Dedifferentiated amniotic fluid mesenchymal stem cell (primary cell): ENCODE results near the gene SETDB1.

ENCODE experiments used
- DNase-seq: peaks from one replicate; pipeline ENCODE4 v3.0.0-alpha.2; 2016; ENCODE audit errors: extremely low spot score

Gene SETDB1

DNA sequence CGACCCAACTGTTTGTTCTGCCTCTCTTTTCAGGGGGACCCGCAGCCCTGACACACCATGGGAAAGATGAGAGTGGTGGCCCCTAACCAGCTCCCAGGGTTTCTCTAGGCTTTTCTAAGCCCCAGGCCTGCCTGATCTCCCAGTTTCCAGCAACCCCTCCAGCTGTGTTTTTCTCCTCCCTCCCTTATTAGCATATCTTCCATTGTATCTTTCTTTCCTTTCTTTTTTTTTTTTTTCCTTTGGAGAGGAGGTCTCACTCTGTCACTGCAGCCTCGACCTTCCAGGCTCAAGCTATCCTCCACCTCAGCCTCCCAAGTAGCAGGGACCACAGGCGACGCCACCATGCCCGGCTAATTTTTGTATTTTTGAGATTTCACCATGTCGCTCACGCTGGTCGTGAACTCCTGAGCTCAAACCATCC is 50.2 kb downstream of the SETDB1 start:
- DNase-seq = no peak

DNA sequence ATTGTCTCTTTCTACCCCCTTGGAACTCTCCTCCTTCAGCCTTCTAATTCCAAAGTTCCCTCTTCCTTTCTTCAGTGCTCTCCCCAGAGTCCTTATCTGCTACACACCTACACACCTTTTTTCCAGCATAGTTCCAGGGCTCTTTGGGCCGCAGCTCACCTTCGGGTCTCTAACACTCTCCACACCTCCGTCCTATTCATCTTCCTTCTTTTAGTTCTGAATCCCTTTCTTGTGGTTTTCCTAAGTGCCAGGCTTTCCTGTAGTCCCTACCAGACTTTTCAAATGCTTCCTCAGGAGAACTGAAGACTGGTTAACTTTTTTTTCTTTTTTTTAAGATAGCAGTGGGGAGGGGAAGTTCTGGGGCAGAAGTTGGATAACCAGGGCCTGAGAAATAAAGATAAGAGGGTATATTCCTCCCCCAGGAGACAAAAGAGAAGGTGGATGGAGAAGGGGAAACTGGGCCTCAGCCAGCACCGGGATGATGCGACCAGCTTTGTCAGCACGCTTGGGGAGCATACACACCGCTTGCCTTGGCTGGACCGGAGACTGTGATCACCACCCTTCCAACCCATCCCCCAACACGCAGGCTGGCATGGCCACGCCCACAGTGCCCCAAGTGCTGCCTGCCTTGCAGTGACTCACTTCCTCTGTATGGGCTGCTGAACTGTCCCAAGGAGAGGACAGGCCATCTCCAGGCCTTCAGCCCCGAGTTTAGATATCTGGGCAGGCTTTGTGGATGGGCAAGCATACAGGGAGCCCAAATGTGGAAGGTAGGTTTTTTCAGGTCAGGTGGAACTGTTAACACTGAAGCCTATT is 50.9 kb downstream of the SETDB1 start:
- peak; percentile 49 for DNase-seq

DNA sequence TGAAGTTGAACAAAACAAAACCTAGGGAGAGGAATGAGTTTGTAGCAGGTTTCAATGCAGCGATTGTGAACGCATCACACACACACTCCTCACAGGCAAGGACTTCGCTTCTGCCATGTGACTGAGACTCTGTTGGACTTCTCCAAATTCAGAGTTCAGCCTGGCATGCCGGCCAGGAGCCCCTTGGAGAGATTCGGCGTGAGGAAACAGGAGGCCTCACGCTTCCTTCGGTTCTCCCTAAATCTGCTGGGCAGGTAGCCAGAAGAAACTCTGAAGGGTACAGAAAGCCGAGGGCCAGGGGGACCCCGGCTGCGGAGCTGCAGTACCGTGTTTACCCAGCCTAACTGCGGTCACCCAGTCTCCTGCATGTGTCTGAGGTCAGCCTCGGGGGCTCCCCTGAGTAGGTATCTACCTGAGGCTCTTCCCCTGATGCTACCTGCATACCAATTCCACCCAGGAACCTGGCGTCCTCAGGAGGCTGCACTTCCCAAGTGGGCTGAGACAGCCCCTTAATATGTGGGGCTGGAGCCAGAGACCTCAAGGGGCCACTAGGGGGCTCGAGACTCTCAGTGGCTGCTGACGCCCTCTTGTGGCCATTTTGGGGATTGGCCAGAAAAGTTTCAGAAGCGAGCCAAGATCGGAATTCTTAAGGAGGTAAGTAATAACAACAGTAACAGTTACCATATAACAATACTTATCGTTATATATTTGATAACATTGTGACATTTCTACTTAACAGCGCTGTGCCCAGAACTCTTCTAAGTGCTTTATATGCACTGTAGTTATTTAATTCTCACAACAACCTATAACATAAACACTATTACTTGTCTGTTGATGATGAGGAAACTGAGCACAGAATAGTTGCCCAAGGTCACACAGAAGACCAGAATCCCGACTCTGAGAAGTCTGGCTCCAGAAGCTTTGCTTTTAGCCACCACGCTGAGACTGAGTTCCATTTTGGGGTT is 53.2 kb downstream of the SETDB1 start:
- peak; percentile 92 for DNase-seq

DNA sequence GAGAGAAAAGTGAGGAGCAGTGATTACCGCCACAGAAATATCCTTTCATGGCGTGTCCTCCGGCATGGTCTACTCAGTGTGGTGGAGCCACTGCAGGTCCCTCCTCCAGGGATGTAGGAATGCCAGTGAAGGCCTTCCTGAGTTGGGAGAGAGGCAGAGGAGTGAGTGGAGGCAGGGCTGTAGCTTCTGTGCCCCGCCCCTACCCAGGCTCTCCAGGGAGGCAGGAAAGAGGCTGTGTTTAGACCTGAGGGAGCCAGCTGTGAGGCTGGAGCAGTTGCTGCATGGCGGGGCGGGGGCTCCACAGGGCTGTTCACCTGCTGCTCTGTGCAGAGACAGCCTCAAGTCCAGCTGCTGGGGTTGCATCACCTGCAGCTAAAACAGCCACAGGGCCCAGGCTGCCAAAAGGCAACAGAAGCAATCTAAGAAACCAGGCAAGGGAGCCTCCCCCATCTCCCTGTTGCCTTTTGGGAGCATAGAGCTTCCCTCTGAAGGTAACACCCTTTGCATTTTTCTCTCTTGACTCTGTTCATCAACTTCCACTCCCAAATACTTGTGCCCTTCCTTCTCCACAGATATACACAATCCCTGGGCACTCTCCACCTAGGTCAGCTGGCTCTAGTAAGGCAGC is 55.1 kb downstream of the SETDB1 start:
- DNase-seq = no peak

DNA sequence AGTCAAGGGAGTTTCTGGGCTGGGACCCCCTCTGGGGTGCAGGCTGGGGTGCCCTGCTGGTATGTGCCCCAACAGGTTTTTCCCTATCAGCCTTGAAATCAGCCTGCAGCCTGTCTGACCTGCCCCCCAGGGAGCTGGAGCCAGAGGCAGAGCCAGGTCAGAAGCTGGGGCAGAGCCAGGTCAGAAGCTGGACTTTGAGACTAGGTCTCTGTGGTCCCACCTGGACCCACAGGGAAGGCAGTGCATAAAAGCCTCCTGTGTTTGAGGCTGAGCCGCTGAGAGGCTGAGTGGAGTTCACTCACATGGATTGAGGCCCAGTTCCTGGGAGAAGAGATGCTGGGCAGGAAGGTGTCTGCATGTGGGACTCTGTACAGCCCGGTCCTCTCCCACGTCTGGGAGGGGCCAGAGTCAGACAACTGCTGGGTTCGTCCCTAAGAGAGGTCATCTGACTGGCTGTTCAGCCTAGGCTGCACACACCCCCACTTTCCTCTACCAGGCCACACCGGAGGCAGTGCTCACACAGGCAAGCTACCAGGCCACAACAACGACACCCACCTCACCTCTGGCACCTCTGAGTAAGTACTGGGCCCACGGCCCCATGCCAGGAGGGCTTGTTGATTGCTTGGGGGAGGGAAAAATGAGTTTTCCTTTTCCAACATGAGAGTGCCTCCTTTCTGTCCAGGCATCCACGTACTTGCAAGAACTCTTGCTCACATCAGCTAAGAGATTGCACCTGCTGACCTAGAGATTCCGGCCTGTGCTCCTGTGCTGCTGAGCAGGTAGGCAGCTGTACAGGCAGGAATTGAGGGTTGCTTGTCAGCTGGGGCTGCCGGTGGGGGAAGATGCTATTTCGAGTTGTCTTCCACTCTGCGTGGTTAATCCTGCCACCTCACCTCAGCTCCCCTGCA is 55.9 kb downstream of the SETDB1 start, which contains the start of gene ANXA9:
TSS of gene ANXA9 (plus strand) at position 488 of the 908 bp plus-strand sequence. CDS start 814 bp downstream, outside the sequence.
- DNase-seq = no peak

DNA sequence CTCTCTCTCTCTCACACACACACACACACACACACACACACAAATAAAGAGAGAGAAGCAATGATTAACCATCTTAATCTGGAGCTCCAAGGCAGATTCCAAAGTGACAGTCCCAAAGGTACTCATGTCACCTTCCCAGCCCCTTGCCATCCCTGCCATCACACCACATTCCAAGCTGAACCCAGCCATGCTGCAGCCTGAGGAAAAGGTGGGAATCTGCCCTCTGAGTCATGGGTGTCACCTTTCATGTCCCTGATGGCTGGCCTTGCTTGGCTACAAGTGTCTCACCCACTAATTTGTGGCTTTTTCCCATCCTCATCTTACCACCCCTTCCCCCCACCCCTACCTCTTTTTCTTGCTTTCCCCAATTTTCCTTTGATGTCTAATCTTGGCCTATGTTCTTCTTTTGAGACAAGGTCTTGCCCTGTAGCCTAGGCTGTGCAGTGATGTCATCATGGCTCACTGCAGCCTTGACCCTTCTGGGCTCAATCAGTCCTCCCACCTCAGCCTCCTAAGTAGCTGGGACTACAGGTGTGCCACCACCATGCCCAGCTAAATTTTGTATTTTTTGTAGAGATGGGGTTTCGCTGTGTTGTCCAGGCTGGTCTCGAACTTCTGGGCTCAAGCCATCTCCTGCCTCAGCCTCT is 59.1 kb downstream of the SETDB1 start:
- DNase-seq = no peak

DNA sequence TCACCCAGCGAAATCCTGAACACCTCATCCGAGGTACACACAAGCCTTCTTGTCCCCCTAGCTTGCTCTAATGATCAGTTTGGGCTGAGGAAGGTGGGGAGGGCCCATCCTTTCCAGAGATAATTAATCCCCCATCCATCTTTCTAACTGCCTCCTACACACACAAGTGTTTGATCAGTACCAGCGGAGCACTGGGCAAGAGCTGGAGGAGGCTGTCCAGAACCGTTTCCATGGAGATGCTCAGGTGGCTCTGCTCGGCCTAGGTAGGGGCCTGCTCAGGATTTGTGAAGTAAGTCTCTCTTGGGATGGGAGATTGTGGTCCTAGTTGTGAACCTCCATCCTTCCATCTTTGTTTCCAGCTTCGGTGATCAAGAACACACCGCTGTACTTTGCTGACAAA is 61.8 kb downstream of the SETDB1 start:
- DNase-seq = no peak

DNA sequence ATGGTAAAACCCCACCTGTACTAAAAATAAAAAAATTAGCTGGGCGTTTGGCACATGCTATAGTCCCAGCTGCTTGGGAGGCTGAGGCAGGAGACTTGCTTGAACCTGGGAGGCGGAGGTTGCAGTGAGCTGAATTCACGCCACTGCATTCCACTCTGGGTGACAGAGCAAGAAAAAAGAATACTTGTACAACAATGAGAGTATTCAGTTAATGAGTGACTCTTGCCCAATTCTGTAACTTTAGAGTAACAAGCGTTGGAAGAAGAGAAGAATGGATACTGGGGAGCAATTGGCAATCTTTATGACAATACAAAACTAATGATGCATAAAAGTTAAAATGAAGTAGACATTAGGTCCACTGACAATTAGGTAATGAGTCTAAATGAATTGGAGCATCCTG is 66.5 kb downstream of the SETDB1 start:
- DNase-seq = no peak

DNA sequence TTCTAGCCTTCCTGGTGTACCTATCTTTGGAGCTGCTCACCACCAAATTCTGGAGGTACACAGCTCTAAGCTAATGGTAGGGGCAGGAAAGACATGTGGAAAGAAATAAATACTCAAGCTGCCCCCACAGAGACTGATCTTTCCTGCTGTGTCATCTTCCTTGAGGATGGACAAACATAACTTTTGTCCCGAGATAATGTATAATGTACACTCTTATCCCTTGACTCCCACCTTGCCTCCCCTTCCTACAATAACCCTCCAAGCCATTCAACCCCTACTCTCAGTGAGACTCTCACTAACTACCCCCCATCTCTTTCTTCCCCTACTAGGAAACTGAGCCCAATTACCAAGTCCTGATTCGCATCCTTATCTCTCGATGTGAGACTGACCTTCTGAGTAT is 68.1 kb downstream of the SETDB1 start:
- DNase-seq = no peak

DNA sequence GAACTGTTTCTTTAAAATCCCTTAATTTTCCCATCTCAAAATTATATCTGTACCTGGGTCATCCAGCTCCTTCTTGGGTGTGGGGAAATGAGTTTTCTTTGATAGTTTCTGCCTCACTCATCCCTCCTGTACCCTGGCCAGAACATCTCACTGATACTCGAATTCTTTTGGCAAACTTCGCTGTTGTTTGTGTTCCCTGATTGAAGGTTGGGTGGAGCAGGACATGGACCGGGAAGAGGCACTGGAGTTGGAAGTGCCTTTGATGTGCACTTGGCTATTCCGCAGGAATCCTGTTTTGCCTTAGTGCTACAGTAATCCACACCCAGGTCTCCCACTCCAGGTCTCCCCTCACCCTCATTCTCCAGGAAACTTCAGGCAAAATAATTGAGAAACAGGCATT is 69.3 kb downstream of the SETDB1 start:
- no peak for DNase-seq

DNA sequence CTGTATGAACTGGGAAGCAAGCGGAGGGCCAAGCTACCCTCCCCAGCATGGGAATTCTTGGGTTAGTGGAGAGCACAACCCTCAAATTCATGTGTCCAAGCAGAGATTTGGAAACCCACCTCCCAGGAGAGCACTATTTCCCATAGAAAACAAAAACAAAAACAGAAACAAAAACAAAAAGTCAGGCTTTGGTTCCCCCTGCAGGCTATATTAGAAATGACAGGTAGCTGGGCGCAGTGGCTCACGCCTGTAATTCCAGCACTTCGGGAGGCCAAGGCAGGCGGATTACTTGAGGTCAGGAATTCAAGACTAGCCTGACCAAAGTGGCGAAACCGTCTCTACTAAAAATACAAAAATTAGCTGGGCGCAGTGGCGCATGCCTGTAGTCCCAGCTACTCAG is 69.7 kb downstream of the SETDB1 start:
- no peak for DNase-seq

DNA sequence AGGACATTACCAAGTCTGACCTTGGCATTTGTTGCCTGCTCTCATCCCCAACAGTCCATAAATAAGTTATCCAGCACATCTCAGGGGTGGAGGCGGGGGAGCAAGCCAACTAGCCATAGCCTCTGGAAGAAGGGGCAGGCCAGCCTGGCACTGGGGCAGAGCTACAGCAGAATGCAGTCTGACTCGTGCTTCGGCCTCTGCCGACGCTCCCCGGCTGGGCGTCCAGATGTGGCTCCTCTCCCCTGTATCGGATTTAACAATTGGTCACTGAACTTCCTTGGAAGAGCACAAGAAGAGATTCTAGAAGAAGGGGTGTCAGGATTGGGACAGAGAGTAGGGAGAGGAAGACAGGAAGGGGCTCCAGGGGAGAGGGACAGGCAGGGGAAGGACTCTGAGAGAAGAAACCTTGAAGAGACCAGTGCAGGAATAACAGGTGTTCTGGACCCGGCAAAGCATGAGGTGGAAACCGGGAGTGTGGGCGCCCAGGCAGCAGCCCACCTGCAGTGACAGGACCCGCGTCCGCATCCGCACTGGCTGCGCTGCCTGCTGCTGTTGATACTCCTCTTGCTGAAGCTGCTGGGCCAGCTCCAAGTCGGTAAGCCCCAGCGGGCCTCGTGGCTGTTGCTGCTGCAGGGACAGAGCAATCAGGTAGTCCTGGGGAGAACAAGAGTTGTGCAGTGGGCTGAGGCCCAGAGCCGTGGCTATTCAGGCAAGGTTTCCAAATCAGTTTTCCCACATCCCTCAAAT is 71.1 kb downstream of the SETDB1 start:
- DNase-seq = no peak

DNA sequence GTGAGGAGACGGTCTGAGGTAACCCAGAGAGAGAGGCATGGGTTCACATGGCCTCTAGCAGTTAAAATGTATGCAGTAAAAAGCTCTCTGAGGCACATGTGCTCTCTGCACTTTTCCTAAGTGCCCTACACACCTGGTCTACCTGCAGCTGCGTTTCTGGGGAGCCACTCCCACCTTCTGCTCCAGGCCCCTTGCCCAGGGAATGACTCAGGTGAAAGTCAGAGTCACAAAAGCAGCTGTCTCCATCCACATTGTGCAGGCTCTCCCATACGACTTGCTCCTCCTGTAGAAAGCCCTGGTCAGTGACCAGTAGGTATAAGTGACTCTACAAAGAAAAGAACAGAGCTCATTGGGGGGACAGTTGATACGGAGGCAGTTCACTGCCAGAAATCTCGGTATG is 71.8 kb downstream of the SETDB1 start:
- no peak for DNase-seq

DNA sequence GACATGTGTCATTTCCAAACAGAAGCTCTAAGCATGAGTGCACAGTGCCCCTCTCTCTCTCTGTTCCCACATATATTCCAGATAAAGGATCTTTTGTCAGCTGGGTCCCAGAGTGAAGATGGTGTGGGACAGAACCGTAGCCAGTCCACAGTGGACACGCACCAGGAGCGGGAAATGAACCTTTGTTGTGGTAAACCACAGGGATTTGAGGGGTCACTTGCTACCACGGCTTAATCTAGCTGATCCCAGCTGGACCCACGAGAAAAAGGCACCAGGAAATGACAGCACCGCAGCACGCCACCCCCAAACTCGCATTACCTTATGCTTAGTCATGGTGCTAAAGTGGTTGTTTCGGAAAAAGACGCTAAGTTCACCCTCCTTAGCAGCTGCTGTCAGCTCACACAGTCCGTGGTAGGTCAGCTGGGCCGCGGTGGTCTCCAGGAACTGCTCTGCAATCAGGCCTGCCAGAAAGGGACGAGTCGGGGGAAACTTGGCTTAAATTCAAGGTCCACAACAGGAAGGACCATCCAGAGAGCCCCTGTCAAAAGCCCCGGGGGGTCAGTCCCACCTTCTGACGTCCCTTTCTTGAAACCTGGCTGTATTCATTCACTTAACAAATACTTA is 73.0 kb downstream of the SETDB1 start:
- no peak for DNase-seq

DNA sequence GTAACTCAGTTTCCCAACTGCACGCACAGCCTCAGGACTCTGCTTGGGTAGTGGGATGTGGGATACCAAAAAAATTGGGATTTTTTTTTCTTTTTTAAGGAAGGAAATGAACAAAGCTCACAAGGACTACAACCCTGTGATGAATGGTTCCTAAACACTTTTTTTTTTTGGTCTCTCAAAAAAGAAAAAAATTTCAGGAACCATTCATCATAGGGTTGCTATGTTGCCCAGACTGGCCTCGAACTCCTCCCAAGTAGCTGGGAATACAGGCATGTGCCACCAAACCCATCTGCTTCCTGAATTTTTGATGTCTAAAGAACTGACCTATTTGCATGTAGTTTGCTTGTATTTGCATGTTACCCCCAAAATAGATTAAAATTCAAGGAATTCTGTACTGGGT is 73.8 kb downstream of the SETDB1 start:
- DNase-seq = no peak

DNA sequence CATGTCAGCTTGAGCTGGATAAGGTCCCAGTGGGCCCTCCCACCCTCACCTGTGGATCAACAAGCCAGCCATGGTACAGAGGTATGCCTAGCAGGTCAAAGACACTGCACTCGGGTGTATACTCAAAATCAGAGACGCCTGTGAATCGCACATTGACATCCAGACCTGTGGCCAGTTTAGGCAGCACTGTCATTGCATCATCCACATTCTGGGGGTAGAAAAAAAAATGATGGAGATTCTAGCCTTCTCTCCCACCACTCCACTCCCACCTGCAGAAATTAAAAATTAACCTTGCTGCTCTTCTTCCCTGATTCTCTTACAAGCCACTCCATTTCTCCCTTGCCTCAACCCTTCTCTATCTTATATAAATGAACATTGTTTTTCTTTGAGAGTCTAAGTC is 74.2 kb downstream of the SETDB1 start:
- DNase-seq = no peak

DNA sequence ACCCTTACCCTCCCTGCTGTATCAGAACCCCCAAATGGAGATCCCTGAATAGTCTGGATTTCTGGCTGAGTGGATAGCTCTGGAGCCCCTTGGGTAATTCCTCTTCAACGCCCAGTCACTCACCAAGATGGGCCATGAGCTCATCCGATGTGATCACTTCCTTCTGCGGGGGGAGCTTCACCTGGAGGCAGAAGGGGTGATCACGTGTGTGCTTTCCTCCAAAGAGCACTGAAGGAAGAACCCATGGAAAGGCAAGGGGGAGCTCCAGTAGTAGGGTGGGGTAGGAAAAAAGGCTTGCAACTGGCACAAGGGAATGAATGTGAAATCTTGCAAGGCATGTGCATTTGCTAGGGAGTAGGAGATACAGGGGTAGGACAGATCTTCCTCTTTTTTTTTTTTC is 75.4 kb downstream of the SETDB1 start:
- no peak for DNase-seq

DNA sequence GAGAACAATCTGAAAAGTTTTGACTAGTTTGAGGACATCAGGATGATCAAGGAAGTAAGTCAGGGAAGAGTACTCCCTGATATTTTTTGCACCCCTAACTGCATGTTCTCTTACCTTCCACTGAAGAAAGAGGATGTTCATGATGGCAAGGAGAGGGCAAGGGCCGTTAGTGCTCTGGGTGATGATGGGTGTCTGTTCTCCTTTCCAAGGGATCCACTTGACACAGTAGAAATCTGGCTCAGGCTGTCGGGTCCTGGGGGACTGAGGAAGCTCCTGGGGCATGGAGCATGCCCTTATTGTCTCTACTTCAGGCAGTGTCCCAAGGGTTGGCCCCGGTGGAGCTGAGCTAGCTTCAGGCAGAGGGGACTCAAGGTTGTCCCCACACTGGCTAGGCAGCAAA is 75.9 kb downstream of the SETDB1 start:
- no peak for DNase-seq

DNA sequence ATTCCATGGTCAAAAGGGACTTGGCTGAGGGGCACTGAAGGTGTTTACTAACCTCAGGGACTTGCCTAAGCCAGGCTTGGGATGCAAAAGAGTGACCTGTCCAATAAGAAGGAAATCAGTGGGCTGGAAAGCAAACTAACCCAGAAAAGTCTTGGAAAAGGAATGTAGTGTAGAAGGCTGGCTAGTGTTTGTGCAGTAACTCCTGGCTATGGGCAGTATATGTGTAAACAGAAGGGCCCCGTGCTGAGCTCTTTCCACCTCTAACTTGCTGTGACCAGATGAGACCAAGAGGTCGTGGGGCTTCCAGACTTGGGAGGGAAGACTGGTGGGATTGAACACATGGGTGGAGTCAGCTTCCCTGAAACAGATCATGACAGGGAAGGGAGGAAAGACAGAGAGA is 76.4 kb downstream of the SETDB1 start:
- no peak for DNase-seq

DNA sequence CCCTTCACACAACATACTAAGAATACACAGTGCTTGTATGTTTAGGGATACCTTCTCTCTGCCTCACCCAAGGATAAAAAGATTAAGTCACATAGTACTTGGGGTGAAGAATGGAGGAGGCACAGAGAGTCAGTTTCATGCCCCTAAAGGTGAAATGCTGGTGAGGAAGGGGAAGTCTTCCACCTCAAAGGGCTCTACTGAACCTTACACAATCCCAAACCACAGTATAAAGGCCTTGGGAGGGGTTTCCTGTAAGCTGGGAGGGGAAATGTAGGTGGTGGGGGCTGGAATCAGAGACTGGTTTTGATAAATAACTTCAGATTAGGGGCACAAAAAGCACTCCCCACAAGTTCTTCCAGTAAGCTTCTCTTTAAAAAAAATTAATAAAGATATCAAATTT is 77.0 kb downstream of the SETDB1 start:
- no peak for DNase-seq
